GM18867 (cell line): Measurements from ENCODE around the gene NGB.

ENCODE experiments used
- ATAC-seq: cut with Tn5 transposase; IDR thresholded peaks from one replicate; pipeline ENCODE4 v1.9.1; 2021; ENCODE audit warnings: mild to moderate bottlenecking, moderate library complexity; ENCODE audit not compliant: unreplicated experiment

NGB gene

GRCh38 chr14:77238996-77239395, 32.0 kb downstream of the NGB start:
- ATAC-seq, result no peak

- ATAC-seq, result no peak
Observed at GRCh38 chr14:77238356-77238755, 32.6 kb downstream of the NGB start.

- no peak for ATAC-seq
Observed at GRCh38 chr14:77236814-77237213, 34.2 kb downstream of the NGB start.

GRCh38 chr14:77231721-77232120, 39.3 kb downstream of the NGB start:
- ATAC-seq, result no peak

DNA sequence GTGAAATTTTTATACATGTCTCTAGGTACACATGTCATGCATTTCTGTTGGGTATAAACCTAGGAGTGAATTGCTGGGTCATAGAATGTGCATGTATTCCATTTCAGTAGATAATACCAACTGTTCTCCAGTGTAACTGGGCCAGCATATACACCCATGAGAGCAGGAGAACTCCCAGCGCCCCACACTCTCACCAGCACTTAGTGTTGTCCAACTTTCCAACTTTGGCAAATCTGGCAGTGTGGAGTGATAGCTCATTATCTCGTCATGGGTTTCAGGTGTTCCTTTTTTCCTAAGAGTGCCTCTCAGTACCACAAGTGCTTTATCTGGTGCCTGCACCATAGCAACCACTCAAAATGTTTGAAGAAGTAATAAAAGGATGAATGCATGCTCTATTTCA, 40.1 kb downstream of the NGB start:
- ATAC-seq, result no peak

DNA sequence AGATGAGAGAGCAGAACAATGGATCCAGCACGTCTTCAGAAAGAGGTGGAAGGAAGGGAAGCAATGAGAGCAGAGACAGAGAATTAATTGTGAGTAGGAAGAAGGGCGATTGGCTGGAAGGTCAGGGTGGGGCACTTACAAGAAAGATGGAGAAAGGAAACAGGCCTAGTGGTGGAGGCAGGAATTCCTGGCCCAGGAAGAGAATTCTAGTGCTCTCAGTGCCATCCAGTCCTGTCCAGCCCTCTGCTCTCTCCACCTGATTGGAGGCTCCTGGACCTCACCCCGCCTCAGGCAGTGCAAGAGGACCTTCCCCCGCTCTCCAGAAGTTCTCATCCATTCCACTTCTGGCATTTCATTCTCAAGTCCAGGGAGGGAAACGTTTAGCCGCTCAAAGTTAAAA, 43.0 kb downstream of the NGB start:
- no peak for ATAC-seq

DNA sequence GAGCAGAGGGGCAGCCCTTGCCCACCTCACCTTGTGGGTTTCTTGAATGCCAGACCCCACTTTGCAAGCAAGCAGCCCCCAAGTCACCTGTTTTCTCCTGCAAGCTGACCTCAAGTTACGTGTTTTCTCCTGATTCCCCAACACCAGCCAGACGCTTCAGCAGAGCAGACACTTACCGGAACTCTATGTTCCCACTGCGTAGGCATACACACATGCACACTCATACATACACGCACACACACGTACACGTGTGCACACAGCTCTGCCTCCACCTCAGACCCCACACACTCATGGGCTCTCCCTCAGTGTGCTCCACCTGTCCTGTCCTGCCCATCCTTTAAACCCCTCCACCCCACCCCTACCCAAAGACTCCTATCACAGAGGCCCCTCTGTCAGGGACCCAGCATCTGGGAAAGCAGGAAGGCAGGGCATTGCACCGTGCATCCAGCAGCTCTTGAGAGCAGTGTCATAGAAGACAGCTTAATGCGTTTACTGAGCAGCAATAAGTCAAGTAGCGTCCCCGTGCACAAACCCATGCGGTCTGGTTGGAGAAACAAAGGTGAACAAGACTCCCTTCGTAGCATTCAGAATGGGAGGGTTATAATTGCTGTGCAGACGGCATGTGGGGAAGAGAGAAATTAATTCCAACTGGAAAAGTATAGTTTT, 45.0 kb downstream of the NGB start:
- no peak for ATAC-seq

DNA sequence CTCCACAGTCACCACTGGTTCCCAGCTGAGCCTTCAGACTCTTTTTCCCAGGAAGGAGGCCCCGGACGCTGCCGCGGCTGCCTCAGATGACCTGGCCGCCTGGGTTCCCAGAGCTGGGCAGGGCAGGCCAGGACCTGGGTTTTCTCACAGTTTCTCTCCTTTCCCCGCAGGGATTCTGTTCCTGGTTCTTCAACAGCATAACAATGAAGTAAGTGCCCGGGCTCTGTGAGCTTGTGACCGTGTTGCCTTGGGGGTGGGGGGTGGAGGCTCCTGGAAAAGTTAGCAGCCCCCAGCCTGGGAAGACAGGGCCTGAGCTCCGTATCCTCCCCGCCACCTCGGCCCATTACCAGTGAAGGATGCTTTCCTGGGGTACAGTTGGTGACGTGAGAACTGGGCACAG, 45.8 kb downstream of the NGB start:
- ATAC-seq, result no peak

DNA sequence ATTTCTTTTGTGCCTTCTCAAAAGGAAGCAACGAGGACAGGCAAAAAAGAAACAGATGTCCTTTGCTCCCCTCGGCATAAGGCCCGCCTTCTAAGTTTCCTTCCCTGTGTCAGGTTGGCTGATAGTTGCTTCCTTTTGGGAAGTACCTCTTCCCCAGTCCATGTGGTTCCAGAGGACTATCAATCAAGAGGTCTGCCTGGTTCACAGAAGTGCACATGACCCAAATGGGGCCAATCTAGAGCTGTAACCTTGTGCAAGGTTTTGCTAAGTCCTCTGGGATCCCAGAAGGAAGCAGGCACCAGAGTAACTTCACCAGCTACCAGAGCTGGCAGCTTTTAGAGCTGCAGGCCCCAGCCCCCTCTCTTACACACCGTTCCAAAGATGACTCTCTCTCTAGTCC, 46.8 kb downstream of the NGB start:
- no peak for ATAC-seq

GRCh38 chr14:77222546-77223225, 48.3 kb downstream of the NGB start:
- ATAC-seq, result no peak

- ATAC-seq, result no peak
Observed at GRCh38 chr14:77221241-77221871, 49.6 kb downstream of the NGB start.

DNA sequence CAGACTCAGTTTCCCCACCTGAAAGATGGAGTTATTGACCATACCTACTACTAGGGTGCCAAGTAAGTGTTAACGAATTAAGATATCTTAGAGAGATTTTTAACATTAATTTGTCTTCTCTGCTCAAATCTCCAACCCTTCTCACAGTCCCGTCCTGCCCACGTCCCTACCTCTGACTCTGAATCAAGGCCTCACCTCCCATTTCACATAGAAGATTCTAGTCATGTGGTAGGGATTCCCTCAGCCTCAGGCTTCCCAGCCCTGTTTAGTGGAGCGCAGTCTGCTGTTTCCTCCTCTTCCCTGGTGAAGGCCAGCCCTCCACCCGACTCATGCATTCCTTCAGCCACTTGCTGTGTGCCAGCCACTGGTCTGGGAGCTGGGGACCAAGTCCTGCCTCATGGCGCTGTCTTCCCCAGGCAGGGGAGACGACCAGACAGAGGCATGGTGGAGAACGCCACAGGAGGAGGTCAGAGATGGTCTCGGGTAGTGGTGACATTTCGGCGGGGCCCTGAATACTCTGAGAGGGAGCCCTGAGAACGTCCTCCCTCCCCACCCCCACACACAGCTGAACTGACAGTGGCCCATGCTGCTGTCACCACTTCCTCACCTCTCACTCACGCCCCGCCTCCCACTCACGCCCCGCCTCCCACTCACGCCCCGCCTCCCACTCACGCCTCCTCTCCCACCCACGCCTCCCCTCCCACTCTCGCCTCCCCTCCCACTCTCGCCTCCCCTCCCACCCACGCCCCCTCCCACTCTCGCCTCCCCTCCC, 50.6 kb downstream of the NGB start:
- ATAC-seq, result no peak

GRCh38 chr14:77219591-77219990, 51.4 kb downstream of the NGB start:
- ATAC-seq, result no peak

- no peak for ATAC-seq
Observed at GRCh38 chr14:77217551-77217950, 53.5 kb downstream of the NGB start.
